Calu3 (cell line): ENCODE measurements around the gene EIF4G1. TPM values are rescaled to one million over a fixed set of nuclear protein-coding genes. Genes with fewer than 3 reads are reported as not detected.

Experiments used
- BruUV-seq: library from RNA; stranded (reverse); fragments of 400-500 nt; replicated peaks from 2 replicates; lab custom pipeline; 2021; lab: Mats Ljungman, UMichigan
- CTCF ChIA-PET: fragments of 300-600 bp; sonication (Branson Sonifier 250); formaldehyde crosslinking; loops from one replicate; lab custom pipeline; 2022; ENCODE audit warnings: antibody characterized with exemption; lab: Charles Lee
- DNase-seq: peaks from one replicate; pipeline ENCODE4 v3.0.0; 2022
- H3K27ac Mint-ChIP-seq: one replicate; pipeline ENCODE4 v1.8.0; 2022; ENCODE audit warnings: mixed read lengths; ENCODE audit not compliant: unreplicated experiment
- H3K27me3 Mint-ChIP-seq: one replicate; pipeline ENCODE4 v1.8.0; 2022; ENCODE audit warnings: mixed read lengths; ENCODE audit not compliant: unreplicated experiment
- H3K36me3 Mint-ChIP-seq: one replicate; pipeline ENCODE4 v1.8.0; 2022; ENCODE audit warnings: mild to moderate bottlenecking, moderate library complexity, mixed read lengths; ENCODE audit not compliant: insufficient read depth, unreplicated experiment
- H3K4me1 Mint-ChIP-seq: one replicate; pipeline ENCODE4 v1.8.0; 2022; ENCODE audit warnings: mild to moderate bottlenecking, low read depth, mixed read lengths; ENCODE audit not compliant: unreplicated experiment
- H3K4me3 Mint-ChIP-seq: one replicate; pipeline ENCODE4 v1.8.0; 2022; ENCODE audit warnings: mild to moderate bottlenecking, low read depth, moderate library complexity, mixed read lengths; ENCODE audit not compliant: unreplicated experiment
- H3K9me3 Mint-ChIP-seq: one replicate; pipeline ENCODE4 v1.8.0; 2022; ENCODE audit warnings: low read depth, mixed read lengths; ENCODE audit not compliant: unreplicated experiment
- CTCF ChIP-seq: fragments of 200-600 bp; IDR thresholded peaks from one replicate; pipeline ENCODE4 v1.8.0; 2022; ENCODE audit warnings: antibody characterized with exemption; ENCODE audit not compliant: unreplicated experiment
- intact Hi-C: fragments of 100-400 bp; cut with micrococcal nuclease; formaldehyde crosslinking; loops from one replicate; pipeline ENCODE4 v1.10.0; 2022; ENCODE audit not compliant: unreplicated experiment
- total RNA-seq: library from RNA; stranded (reverse); gene quantifications from 2 replicates; pipeline ENCODE4 v1.2.3, GENCODE V29; 2022

Gene EIF4G1
- total RNA-seq, 1 experiment from 2014 or later: 673 TPM

GRCh38 chr3:184358124-184358767 is 43.8 kb downstream of the EIF4G1 start:
- TF ChIP-seq CTCF: no peak

GRCh38 chr3:184358921-184359350 is 44.5 kb downstream of the EIF4G1 start:
- Mint-ChIP-seq H3K27ac (no peak overlapping the region), H3K4me3 (no peak overlapping the region), H3K4me1 (peaks cover 21% of the 10 kb centered on the region), H3K36me3 (peaks cover 47% of the 10 kb centered on the region), H3K27me3 (no peaks in the 10 kb centered on the region), H3K9me3 (no peaks in the 10 kb centered on the region)
- intact Hi-C loops: no loop called here
- no TSS peak for BruUV-seq
- CTCF ChIA-PET: no interaction called here
- no peak for DNase-seq
- TF ChIP-seq CTCF: no peak

More at GRCh38 chr3:184358124-184358767, 43.8 kb downstream of the EIF4G1 start:
- no peak for DNase-seq
- Mint-ChIP-seq H3K27me3 (no peaks in the 10 kb centered on the region), H3K27ac (no peak overlapping the region), H3K9me3 (no peaks in the 10 kb centered on the region), H3K36me3 (peaks cover 40% of the 10 kb centered on the region), H3K4me1 (peaks cover 21% of the 10 kb centered on the region), H3K4me3 (no peak overlapping the region)
- BruUV-seq: no TSS peak
- intact Hi-C loops: no loop called here
- CTCF ChIA-PET: no interaction called here

GRCh38 chr3:184359610-184360009 is 45.2 kb downstream of the EIF4G1 start:
- Mint-ChIP-seq H3K36me3 (peaks cover 51% of the 10 kb centered on the region), H3K4me3 (peak overlapping the region; percentile 88), H3K27ac (peak overlapping the region; percentile 2), H3K9me3 (no peaks in the 10 kb centered on the region), H3K4me1 (peaks cover 26% of the 10 kb centered on the region), H3K27me3 (no peaks in the 10 kb centered on the region)
- no TSS peak for BruUV-seq
- CTCF ChIA-PET: interaction anchor here (0.6 to 1.1 kb wide), 3 partner anchors 9 to 199 kb away, joined by 3 to 6 read pairs (median 4); no protein-coding TSS in a partner anchor
- no peak for TF ChIP-seq CTCF
- no peak for DNase-seq
- intact Hi-C loops: no loop called here

GRCh38 chr3:184360070-184360928 is 45.9 kb downstream of the EIF4G1 start:
- BruUV-seq: no TSS peak
- no peak for DNase-seq
- Mint-ChIP-seq H3K27ac (peak overlapping the region; percentile 2), H3K36me3 (peaks cover 56% of the 10 kb centered on the region), H3K27me3 (no peaks in the 10 kb centered on the region), H3K9me3 (no peaks in the 10 kb centered on the region), H3K4me1 (peaks cover 33% of the 10 kb centered on the region), H3K4me3 (peak overlapping the region; percentile 88)
- intact Hi-C loops: no loop called here
- CTCF ChIA-PET: interaction anchor here (0.6 to 1.5 kb wide), 6 partner anchors 9 to 932 kb away, joined by 3 to 6 read pairs (median 4); no protein-coding TSS in a partner anchor
- no peak for TF ChIP-seq CTCF
